ENCODE data around the gene PPP2R5A. TPM values are rescaled to one million over a fixed set of nuclear protein-coding genes. Genes with fewer than 3 reads are reported as not detected.

Gene PPP2R5A
- polyA plus RNA-seq, 1 of the 3 experiments (the other 2 are of a cell fraction), result 5.4 TPM

DNA sequence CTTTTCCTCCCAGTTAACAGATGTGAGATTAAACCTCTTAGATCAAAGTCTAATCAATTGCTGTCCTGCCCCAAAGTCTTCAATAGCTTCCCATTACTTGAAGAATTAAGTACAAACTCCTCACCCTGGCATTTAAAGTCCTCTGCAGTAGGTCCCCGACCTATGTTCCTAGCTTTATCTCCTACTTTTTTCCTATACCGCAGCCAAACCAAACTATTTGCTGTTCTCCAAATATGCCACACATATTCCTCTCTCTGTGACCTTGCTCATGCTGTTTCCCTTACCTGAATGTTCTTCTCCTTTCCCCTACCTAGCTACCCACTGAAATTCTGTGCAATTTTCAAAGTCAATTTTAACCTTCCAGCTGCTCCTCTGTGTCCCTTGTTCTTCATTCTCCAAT lies 14.0 kb upstream of the PPP2R5A start:
- Histone ChIP-seq H2AFZ (ENCODE audit: low read depth) (no peak overlapping the region), H3K9me3 (no peaks in the 10 kb centered on the region), H3K79me2 (ENCODE audit: insufficient read depth) (no peaks in the 10 kb centered on the region), H3K4me2 (no peak overlapping the region), H3K27me3 (ENCODE audit: insufficient read depth) (no peaks in the 10 kb centered on the region), H3F3A (replicated peaks; ENCODE audit: insufficient read depth) (no peaks in the 10 kb centered on the region), H3K4me3 (ENCODE audit: low read depth in 2 of 2, low read length in 1 of 2) (no peak overlapping the region), H3K27ac (ENCODE audit: low read depth in 2 of 2, low read length in 1 of 2) (no peak overlapping the region), H3K4me1 (ENCODE audit: control insufficient read depth in 1 of 2, insufficient read depth in 2 of 2, low read depth in 1 of 2, low read length in 1 of 2) (no peaks in the 10 kb centered on the region), H3K9me2 (no peaks in the 10 kb centered on the region), H4K20me1 (ENCODE audit: insufficient read depth) (no peaks in the 10 kb centered on the region), H3K9ac (no peak overlapping the region), H3K36me3 (replicated peaks in 1 of 2; ENCODE audit: control insufficient read depth in 1 of 2, insufficient read depth in 2 of 2, low read length in 1 of 2) (no peaks in the 10 kb centered on the region)
- TF ChIP-seq FOSL2 (IDR thresholded peaks at IDR 0.05; ENCODE audit: borderline replicate concordance, low read depth) (no peak), RCOR1 (IDR thresholded peaks at IDR 0.05; ENCODE audit: low read length) (no peak), NFIC (IDR thresholded peaks at IDR 0.05; ENCODE audit: borderline replicate concordance) (no peak), JUND (IDR thresholded peaks at IDR 0.05) (no peak), TEAD4 (IDR thresholded peaks at IDR 0.05; ENCODE audit: borderline replicate concordance, insufficient read depth) (no peak), ELF1 (IDR thresholded peaks at IDR 0.05) (no peak), NRF1 (IDR thresholded peaks at IDR 0.05; ENCODE audit: low read depth, low read length) (no peak)
- TF ChIP-seq, protein P1, sequence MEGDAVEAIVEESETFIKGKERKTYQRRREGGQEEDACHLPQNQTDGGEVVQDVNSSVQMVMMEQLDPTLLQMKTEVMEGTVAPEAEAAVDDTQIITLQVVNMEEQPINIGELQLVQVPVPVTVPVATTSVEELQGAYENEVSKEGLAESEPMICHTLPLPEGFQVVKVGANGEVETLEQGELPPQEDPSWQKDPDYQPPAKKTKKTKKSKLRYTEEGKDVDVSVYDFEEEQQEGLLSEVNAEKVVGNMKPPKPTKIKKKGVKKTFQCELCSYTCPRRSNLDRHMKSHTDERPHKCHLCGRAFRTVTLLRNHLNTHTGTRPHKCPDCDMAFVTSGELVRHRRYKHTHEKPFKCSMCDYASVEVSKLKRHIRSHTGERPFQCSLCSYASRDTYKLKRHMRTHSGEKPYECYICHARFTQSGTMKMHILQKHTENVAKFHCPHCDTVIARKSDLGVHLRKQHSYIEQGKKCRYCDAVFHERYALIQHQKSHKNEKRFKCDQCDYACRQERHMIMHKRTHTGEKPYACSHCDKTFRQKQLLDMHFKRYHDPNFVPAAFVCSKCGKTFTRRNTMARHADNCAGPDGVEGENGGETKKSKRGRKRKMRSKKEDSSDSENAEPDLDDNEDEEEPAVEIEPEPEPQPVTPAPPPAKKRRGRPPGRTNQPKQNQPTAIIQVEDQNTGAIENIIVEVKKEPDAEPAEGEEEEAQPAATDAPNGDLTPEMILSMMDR (IDR thresholded peaks at IDR 0.05), result no peak
- TF ChIP-seq, protein P2, sequence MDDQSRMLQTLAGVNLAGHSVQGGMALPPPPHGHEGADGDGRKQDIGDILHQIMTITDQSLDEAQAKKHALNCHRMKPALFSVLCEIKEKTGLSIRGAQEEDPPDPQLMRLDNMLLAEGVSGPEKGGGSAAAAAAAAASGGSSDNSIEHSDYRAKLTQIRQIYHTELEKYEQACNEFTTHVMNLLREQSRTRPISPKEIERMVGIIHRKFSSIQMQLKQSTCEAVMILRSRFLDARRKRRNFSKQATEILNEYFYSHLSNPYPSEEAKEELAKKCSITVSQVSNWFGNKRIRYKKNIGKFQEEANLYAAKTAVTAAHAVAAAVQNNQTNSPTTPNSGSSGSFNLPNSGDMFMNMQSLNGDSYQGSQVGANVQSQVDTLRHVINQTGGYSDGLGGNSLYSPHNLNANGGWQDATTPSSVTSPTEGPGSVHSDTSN (IDR thresholded peaks at IDR 0.05), result no peak
- TF ChIP-seq, protein P3, sequence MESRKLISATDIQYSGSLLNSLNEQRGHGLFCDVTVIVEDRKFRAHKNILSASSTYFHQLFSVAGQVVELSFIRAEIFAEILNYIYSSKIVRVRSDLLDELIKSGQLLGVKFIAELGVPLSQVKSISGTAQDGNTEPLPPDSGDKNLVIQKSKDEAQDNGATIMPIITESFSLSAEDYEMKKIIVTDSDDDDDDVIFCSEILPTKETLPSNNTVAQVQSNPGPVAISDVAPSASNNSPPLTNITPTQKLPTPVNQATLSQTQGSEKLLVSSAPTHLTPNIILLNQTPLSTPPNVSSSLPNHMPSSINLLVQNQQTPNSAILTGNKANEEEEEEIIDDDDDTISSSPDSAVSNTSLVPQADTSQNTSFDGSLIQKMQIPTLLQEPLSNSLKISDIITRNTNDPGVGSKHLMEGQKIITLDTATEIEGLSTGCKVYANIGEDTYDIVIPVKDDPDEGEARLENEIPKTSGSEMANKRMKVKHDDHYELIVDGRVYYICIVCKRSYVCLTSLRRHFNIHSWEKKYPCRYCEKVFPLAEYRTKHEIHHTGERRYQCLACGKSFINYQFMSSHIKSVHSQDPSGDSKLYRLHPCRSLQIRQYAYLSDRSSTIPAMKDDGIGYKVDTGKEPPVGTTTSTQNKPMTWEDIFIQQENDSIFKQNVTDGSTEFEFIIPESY (IDR thresholded peaks at IDR 0.05; ENCODE audit: borderline replicate concordance, low read depth), result no peak
- WGBS (ENCODE audit: low lambda C conversion rate), result 48% methylated on average over 2 of the region's 2 CpGs
- no peak for DNase-seq
- ChIA-PET POLR2A (no interaction called here), CTCF (interaction anchor here (0.8 to 2.1 kb wide), 3 partner anchors 184 to 209 kb away, joined by 3 to 5 read pairs (median 3); no protein-coding TSS in a partner anchor)

DNA sequence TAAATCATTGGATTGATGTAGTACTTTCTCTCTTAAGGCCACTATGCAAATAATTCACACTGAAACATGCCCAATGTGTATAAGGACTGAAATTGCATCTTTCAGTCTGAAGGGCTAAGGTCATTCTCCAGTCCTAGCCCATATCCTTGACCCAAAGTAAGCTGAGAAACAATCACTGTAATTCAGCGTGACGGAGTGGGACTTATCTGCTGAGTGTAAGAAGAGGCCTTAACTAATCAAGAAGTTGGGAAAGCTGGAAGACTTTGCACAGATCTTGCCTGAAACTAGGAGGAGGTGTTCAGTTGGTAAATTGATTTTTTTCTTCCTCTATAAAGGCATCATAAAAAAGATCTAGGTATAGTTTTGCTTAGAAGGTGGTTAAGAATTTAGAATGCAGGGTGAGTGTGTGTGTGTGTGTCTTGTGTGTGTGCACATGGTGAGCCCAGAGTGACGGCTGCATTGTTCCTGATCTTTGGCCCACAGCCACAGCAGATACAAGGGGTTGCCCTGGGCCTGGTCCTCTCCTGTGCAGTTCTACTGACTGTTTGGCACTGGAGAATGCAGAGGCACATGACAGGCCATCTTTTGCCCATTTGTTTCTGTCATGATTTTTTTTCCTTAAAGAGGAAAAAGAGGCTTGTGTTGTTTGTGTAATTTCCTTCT lies 13.3 kb upstream of the PPP2R5A start:
- Histone ChIP-seq H3K9me3 (no peaks in the 10 kb centered on the region), H3K27ac (ENCODE audit: low read depth in 2 of 2, low read length in 1 of 2) (no peak overlapping the region), H3K4me2 (no peak overlapping the region), H3K9ac (no peak overlapping the region), H3K4me1 (ENCODE audit: control insufficient read depth in 1 of 2, insufficient read depth in 2 of 2, low read depth in 1 of 2, low read length in 1 of 2) (no peaks in the 10 kb centered on the region), H3K9me2 (no peaks in the 10 kb centered on the region), H2AFZ (ENCODE audit: low read depth) (no peak overlapping the region), H3K4me3 (ENCODE audit: low read depth in 2 of 2, low read length in 1 of 2) (no peak overlapping the region), H3K27me3 (ENCODE audit: insufficient read depth) (no peaks in the 10 kb centered on the region), H3F3A (replicated peaks; ENCODE audit: insufficient read depth) (no peaks in the 10 kb centered on the region), H3K79me2 (ENCODE audit: insufficient read depth) (no peaks in the 10 kb centered on the region), H4K20me1 (ENCODE audit: insufficient read depth) (no peaks in the 10 kb centered on the region), H3K36me3 (replicated peaks in 1 of 2; ENCODE audit: control insufficient read depth in 1 of 2, insufficient read depth in 2 of 2, low read length in 1 of 2) (no peaks in the 10 kb centered on the region)
- DNase-seq, result no peak
- no peak for TF ChIP-seq FOXM1 (IDR thresholded peaks at IDR 0.05; ENCODE audit: low read depth)
- CTCF ChIA-PET, result interaction anchor here (1.1 to 2.1 kb wide), 2 partner anchors 184 to 185 kb away, joined by 3 to 5 read pairs; no protein-coding TSS in a partner anchor
- POLR2A ChIA-PET, result no interaction called here
- whole genome bisulfite sequencing (ENCODE audit: low lambda C conversion rate), result 95% methylated on average over 3 of the region's 3 CpGs
